ENCODE data around the gene ABCC6. TPM values are rescaled to one million over a fixed set of nuclear protein-coding genes. Genes with fewer than 3 reads are reported as not detected.

Gene ABCC6
- total RNA-seq, 1 donor from 2014 or later: 5.9 TPM

GRCh38 chr16:16168431-16168830 is 54.9 kb downstream of the ABCC6 start:
- TF ChIP-seq CTCF (conservative IDR thresholded peaks at IDR 0.05): no peak
- DNase-seq (ENCODE audit: extremely low spot score, unreplicated experiment): no peak
- H3K4me1 Mint-ChIP-seq (ENCODE audit: unreplicated experiment): no peaks in the 10 kb centered on the region
- H3K4me3 Mint-ChIP-seq: no peak overlapping the region
- no peak overlapping the region for H3K27ac Mint-ChIP-seq
- H3K27me3 Mint-ChIP-seq: no peaks in the 10 kb centered on the region
- no peaks in the 10 kb centered on the region for H3K9me3 Mint-ChIP-seq
- no peaks in the 10 kb centered on the region for H3K36me3 Mint-ChIP-seq

GRCh38 chr16:16167927-16168326 is 55.4 kb downstream of the ABCC6 start:
- DNase-seq (ENCODE audit: extremely low spot score, unreplicated experiment): no peak
- Mint-ChIP-seq H3K36me3 (no peaks in the 10 kb centered on the region), H3K4me1 (ENCODE audit: unreplicated experiment) (no peaks in the 10 kb centered on the region), H3K4me3 (no peak overlapping the region), H3K27me3 (no peaks in the 10 kb centered on the region), H3K27ac (no peak overlapping the region), H3K9me3 (no peaks in the 10 kb centered on the region)
- no peak for TF ChIP-seq CTCF (conservative IDR thresholded peaks at IDR 0.05)

- H3K4me3 Mint-ChIP-seq: no peak overlapping the region
- H3K27me3 Mint-ChIP-seq: no peaks in the 10 kb centered on the region
- H3K27ac Mint-ChIP-seq: no peak overlapping the region
- no peak for DNase-seq (ENCODE audit: extremely low spot score, unreplicated experiment)
- no peaks in the 10 kb centered on the region for H3K4me1 Mint-ChIP-seq (ENCODE audit: unreplicated experiment)
- no peaks in the 10 kb centered on the region for H3K36me3 Mint-ChIP-seq
- TF ChIP-seq CTCF (conservative IDR thresholded peaks at IDR 0.05): no peak
- H3K9me3 Mint-ChIP-seq: no peaks in the 10 kb centered on the region
These were observed 56.3 kb downstream of the ABCC6 start for GRCh38 chr16:16166949-16167348.

GRCh38 chr16:16166085-16166484 is 57.2 kb downstream of the ABCC6 start:
- Mint-ChIP-seq H3K4me1 (ENCODE audit: unreplicated experiment) (no peaks in the 10 kb centered on the region), H3K27me3 (no peaks in the 10 kb centered on the region), H3K27ac (no peak overlapping the region), H3K4me3 (no peak overlapping the region), H3K9me3 (no peaks in the 10 kb centered on the region), H3K36me3 (no peaks in the 10 kb centered on the region)
- DNase-seq (ENCODE audit: extremely low spot score, unreplicated experiment): no peak
- TF ChIP-seq CTCF (conservative IDR thresholded peaks at IDR 0.05): no peak

GRCh38 chr16:16164243-16164642 is 59.1 kb downstream of the ABCC6 start:
- H3K4me3 Mint-ChIP-seq: no peak overlapping the region
- H3K36me3 Mint-ChIP-seq: no peaks in the 10 kb centered on the region
- no peak overlapping the region for H3K27ac Mint-ChIP-seq

More at GRCh38 chr16:16164243-16164642, 59.1 kb downstream of the ABCC6 start:
- TF ChIP-seq CTCF (conservative IDR thresholded peaks at IDR 0.05): no peak
- no peaks in the 10 kb centered on the region for H3K9me3 Mint-ChIP-seq
- H3K27me3 Mint-ChIP-seq: no peaks in the 10 kb centered on the region
- H3K4me1 Mint-ChIP-seq (ENCODE audit: unreplicated experiment): no peaks in the 10 kb centered on the region
- no peak for DNase-seq (ENCODE audit: extremely low spot score, unreplicated experiment)

Data from type B pancreatic cell (in vitro differentiated cells).